Suppressor macrophage treated with lipopolysaccharide for 1 hour (primary cell): ENCODE measurements around the gene RPS29.
"Not testable (repeated sequence)": the region's sequence is repeated elsewhere in the genome, so short reads cannot be mapped to it uniquely, and the experiment has no call there.

Experiments
- DNase-seq, 3 donors: peaks; one replicate each; pipeline ENCODE4 v3.0.0-alpha.2; 2020 to 2022

Gene RPS29

DNA sequence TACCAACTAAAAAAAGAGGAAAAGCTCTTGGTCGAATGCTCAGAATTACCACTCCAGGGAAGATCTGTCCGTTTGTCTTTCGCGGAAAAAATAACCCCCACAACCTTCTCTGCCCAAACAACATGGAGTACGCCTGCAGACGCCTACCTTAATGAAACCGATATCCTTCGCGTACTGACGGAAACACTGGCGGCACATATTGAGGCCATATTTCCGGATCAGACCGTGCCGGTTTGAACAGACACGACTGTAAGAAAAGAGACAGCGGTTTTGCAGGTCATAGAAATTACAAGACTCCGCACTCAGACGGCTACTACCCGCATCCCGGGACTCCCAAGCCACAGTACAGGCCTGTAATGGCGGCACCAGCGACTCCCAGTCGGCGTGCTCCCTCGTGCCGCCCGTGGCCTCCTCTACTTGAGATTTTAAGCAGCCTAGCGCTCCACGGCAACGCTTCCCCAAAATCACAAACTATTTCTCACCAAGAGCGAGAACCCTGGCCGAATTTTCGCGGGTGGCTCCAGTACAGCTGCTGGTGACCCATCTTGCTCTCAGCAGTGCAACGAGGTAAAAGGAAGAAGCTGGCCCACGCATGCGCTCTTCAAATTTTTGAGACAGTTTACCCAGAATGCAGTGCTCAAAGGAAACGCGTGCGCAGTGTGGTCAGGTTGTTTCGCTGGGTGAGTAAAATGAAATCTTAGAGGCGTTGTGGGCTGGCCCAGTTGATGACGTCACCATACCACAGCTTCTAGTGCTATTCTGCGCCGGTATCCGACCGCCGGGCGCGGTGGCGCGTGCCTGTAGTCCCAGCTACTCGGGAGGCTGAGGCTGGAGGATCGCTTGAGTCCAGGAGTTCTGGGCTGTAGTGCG lies at the start of gene RPS29:
Gene RPS29, minus strand, starts transcription at position 578 of the 870 bp plus-strand sequence. Its CDS starts 34 bp downstream, at position 544.
- DNase-seq: peak; percentile 97 to 100 (median 100)

- peak; percentile 60 to 77 (median 62) for DNase-seq
Measured at GRCh38 chr14:49634547-49635334, 48.6 kb upstream of the RPS29 start, which contains the start of gene DNAAF2. DNAAF2 (minus strand) TSS chr14:49635244; CDS start chr14:49635149, 95 bp downstream.

- DNase-seq: peak; percentile 95 to 98 (median 97)
Measured at GRCh38 chr14:49633640-49634546, 47.7 kb upstream of the RPS29 start.

GRCh38 chr14:49623941-49624839 lies 38.0 kb upstream of the RPS29 start:
- peak; percentile 47 to 68 (median 47) for DNase-seq

GRCh38 chr14:49623387-49623786 lies 37.2 kb upstream of the RPS29 start:
- no peak for DNase-seq

- DNase-seq: no peak
Measured at GRCh38 chr14:49622022-49622607, 35.9 kb upstream of the RPS29 start.

- peak; percentile 87 to 92 (median 88) for DNase-seq
Measured at GRCh38 chr14:49621114-49621881, 35.1 kb upstream of the RPS29 start.

- DNase-seq: peak; percentile 98 to 99 (median 99)
Measured at GRCh38 chr14:49620182-49621113, 34.3 kb upstream of the RPS29 start, which contains the start of the genes MGAT2 and RPL36AL. MGAT2 (plus strand) TSS chr14:49620799; CDS start chr14:49621269, 470 bp downstream. RPL36AL (minus strand) TSS chr14:49620626; CDS start chr14:49619104, 1,522 bp downstream.

DNA sequence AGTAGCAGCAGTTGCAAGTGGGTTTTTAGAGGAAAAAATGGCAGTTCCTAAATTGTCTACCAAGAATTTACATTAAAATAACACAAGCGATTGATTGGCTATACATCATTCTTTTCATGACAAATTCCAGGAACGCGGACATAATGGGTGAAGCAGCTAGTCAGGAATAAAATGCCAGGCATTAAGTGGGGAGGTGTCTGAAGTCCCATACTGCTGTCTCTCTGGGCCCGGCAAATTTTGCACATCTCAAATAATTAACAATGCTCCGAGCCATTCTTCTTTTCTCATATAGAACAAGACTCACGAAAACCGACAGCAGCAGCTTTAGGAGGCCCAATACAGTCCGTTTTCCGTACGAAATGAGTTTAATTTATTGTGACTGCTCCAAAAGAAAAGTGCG lies 33.5 kb upstream of the RPS29 start:
- DNase-seq: no peak

GRCh38 chr14:49619273-49619672 lies 33.1 kb upstream of the RPS29 start:
- not testable (repeated sequence) for DNase-seq

DNA sequence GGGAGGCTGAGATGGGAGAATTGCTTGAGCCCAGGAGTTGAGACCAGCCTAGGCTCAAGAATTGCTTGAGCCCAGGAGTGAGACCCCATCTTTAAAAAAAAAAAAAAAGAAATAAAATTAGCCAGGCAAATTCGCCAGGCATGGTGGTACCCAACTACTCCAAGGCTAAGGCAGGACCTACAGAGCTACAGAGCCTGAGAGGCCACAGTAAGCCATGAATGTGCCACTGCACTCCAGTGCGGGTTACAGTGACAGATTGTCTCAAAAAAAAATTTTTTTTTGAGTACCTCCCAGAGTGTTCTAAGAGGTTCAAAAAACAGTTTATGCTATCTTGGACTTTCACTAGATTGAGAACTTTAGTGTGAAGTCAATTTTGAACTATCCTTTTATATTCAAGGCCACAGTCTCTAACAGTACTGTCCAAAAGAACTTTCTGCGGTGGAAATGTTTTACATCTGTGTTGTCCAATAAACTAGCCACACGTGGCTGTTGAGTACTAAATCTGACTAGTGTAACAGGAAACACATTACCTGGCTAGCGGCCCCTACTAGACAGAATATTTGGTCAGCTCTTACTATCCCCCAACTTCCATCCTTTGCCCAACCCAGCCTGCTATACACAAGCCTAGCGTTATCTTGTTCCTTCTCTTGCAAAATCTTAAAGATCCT lies 31.8 kb upstream of the RPS29 start:
- DNase-seq: no peak

- DNase-seq: no peak
Measured at GRCh38 chr14:49615776-49616175, 29.6 kb upstream of the RPS29 start.

DNA sequence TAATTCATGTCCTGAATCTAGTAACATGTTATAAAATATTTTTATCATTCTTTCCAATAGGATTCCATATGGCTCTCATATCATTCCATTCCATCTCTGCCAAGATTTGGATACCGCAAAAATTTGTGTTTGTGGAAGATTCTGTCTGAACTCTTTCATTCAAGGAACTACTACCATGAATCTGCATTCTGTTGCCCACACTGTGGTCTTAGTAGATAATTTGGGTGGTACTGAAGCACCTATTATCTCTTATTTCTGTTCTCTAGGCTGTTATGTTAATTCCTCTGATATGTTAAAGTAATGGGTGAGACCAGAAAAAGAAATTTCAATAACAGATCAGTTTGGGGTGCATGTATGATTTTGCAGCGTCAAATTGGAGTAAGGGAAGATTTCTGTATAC lies 28.0 kb upstream of the RPS29 start:
- no peak for DNase-seq

DNA sequence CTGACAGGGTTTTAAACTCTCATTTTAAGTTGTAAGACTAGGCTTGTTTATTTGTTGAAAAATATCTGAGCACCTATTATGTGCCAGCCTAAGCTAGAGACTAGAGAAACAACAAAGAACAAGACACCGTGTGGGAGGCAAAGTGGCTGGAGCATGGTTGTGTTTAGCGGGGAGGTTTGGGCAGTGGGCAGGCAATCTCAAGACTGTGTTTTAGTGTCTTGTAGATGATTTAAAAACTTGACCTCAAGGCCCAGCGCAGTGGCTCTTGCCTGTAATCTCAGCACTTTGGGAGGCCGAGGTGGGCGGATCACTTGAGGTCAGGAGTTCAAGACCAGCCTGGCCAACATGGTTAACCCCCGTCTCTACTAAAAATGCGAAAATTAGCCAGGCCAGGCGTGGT lies 26.5 kb upstream of the RPS29 start:
- DNase-seq: no peak

GRCh38 chr14:49612251-49612650 lies 26.1 kb upstream of the RPS29 start:
- no peak for DNase-seq

- no peak for DNase-seq
Measured at GRCh38 chr14:49607583-49607982, 21.4 kb upstream of the RPS29 start.

DNA sequence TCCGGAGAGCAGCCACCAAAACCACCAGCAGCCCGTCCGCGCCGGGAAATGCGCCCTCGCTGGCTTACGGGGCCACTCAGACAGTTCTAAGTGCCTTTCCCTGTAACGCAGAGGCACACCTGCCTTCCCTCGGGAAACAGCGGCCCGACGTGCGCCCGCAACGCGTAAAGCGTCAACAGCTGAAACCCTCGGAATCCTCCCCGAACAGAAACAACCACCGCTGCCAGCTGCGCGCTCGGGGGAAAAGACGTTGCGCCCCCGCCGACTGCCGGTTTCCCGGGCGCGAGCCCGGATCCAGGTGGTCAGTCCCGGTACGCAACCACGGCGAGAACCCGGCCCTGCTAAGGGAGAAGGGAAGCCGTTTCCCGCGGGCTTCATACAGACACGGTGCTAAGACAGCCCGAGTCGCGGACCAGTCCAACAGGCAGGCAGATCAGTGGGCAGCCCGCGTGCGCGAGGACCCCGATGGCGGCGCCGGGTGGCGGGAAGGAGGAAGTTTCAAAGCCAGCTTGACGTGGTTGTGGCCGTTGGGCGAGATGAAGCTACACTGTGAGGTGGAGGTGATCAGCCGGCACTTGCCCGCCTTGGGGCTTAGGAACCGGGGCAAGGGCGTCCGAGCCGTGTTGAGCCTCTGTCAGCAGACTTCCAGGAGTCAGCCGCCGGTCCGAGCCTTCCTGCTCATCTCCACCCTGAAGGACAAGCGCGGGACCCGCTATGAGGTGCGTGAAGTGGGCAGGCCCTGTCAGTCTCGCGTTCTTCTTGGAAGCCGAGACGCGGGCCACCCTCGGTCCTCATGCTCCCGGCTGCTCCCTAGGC lies 12.5 kb upstream of the RPS29 start, which contains the start of gene LRR1:
Gene LRR1, plus strand, starts transcription at position 456 of the 816 bp plus-strand sequence. Its CDS starts 81 bp downstream, at position 537.
- DNase-seq: peak; percentile 84 to 92 (median 92)
